CD4-positive, alpha-beta T cell (primary cell): ENCODE results near the gene XYLT1. TPM values are rescaled to one million over a fixed set of nuclear protein-coding genes. Genes with fewer than 3 reads are reported as not detected.

Experiments used
- ATAC-seq: fragments of 200-7000 bp; cut with Tn5 transposase; one replicate; pipeline ENCODE4 v1.10.0; 2022; ENCODE audit warnings: mild to moderate bottlenecking; ENCODE audit not compliant: poor library complexity
- CTCF ChIA-PET: fragments of 350-600 bp; sonication (Branson Sonifier 250); formaldehyde crosslinking; loops from one replicate; lab custom pipeline; 2021; ENCODE audit warnings: antibody characterized with exemption, inconsistent platforms; lab: Charles Lee
- POLR2A ChIA-PET: fragments of 350-600 bp; sonication (Branson Sonifier 250); formaldehyde crosslinking; loops from one replicate; lab custom pipeline; 2021; ENCODE audit warnings: antibody characterized with exemption, inconsistent platforms; lab: Charles Lee
- DNase-seq, 14 experiments: peaks; one replicate each; pipeline ENCODE4 v3.0.0-alpha.2; 2013 to 2020; ENCODE audit warnings: mixed read lengths in 2 of 14
- H3K27ac ChIP-seq, 2 donors: one replicate each; pipeline versions ENCODE4 v1.5.1 to v1.7.0; 2013; ENCODE audit warnings: low read length in 2 of 2, low read depth in 1 of 2, mild to moderate bottlenecking in 1 of 2
- H3K27me3 ChIP-seq, 2 experiments: 1 replicate in 1 of 2; 2 replicates in 1 of 2; pipeline versions ENCODE4 v1.6.1 to v1.7.0; 2013; ENCODE audit warnings: low read length in 2 of 2, control low read depth in 1 of 2, mild to moderate bottlenecking in 1 of 2, moderate library complexity in 1 of 2; ENCODE audit not compliant: insufficient read depth in 2 of 2, control insufficient read depth in 1 of 2
- H3K36me3 ChIP-seq: one replicate; pipeline ENCODE4 v1.6.1; 2013; ENCODE audit warnings: low read length, control low read depth; ENCODE audit not compliant: insufficient read depth
- H3K4me1 ChIP-seq: one replicate; pipeline ENCODE4 v1.6.1; 2013; ENCODE audit warnings: low read length, control low read depth; ENCODE audit not compliant: insufficient read depth
- H3K4me3 ChIP-seq: one replicate; pipeline ENCODE4 v1.5.1; 2013; ENCODE audit warnings: mild to moderate bottlenecking, low read length, moderate library complexity
- H3K9me3 ChIP-seq, 2 experiments: 1 replicate in 1 of 2; 2 replicates in 1 of 2; pipeline versions ENCODE4 v1.6.1 to v1.7.0; 2013; ENCODE audit warnings: low read length in 2 of 2, mild to moderate bottlenecking in 2 of 2, control low read depth in 1 of 2, moderate library complexity in 1 of 2; ENCODE audit not compliant: control insufficient read depth in 1 of 2, insufficient read depth in 1 of 2
- H3K27ac Mint-ChIP-seq: one replicate; pipeline ENCODE4 v1.8.0; 2020; ENCODE audit warnings: mixed read lengths
- H3K27me3 Mint-ChIP-seq: one replicate; pipeline ENCODE4 v1.8.0; 2021; ENCODE audit warnings: mixed read lengths
- H3K36me3 Mint-ChIP-seq: one replicate; pipeline ENCODE4 v1.8.0; 2021; ENCODE audit warnings: low read depth, mixed read lengths
- H3K4me1 Mint-ChIP-seq: one replicate; pipeline ENCODE4 v1.8.0; 2021; ENCODE audit warnings: low read depth, mixed read lengths
- H3K4me3 Mint-ChIP-seq: one replicate; pipeline ENCODE4 v1.8.0; 2020; ENCODE audit warnings: mild to moderate bottlenecking, mixed read lengths
- H3K9me3 Mint-ChIP-seq: one replicate; pipeline ENCODE4 v1.8.0; 2020; ENCODE audit warnings: mixed read lengths
- CTCF ChIP-seq: fragments of 200-600 bp; IDR thresholded peaks from one replicate; pipeline ENCODE4 v1.8.0; 2022; ENCODE audit warnings: antibody characterized with exemption, mild to moderate bottlenecking
- intact Hi-C, 2 experiments: fragments of 100-400 bp; cut with DNase I in 1 of 2; cut with micrococcal nuclease in 1 of 2; formaldehyde crosslinking; loops; one replicate each; pipeline versions ENCODE4 v1.15.1 to v1.9.0; 2023 to 2025; cut with DNase I, micrococcal nuclease
- total RNA-seq, 174 experiments: library from RNA in 2 of 174; stranded (reverse) in 2 of 174; gene quantifications; one replicate each; pipeline ENCODE4 v1.2.3 and lab custom pipeline; 2021 to 2026

The XYLT1 gene
- total RNA-seq, 2 experiments from 2014 or later: 26.0 to 27.1 TPM

DNA sequence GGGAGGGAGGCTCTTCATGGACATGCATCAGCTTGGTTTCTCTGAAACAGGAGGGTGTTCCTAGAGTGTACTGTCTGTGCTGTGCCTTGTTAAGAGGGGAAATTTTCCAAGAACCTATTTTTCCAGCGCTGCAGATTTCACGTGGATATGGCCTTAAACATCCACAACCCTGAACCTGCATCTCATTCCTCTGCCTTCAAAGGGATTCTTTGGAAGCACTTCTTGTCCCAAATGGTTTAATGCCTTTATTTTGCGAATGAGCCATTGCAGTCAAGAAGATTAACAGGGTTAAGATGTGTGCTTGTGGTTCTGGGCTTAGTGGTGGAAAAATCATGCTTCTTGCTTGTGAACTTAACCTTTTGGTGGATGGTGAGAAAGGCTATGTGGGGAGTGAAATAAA is 161.2 kb downstream of the XYLT1 start:
- Mint-ChIP-seq H3K4me1 (peaks cover 79% of the 10 kb centered on the region), H3K27me3 (no peaks in the 10 kb centered on the region), H3K9me3 (no peaks in the 10 kb centered on the region), H3K27ac (peak overlapping the region; percentile 14), H3K36me3 (no peaks in the 10 kb centered on the region), H3K4me3 (no peak overlapping the region)
- H3K27me3 ChIP-seq: no peaks in the 10 kb centered on the region
- CTCF ChIA-PET: no interaction called here
- H3K36me3 ChIP-seq: no peaks in the 10 kb centered on the region
- intact Hi-C loops: no loop called here
- peaks cover 24% of the 10 kb centered on the region for H3K4me1 ChIP-seq
- H3K9me3 ChIP-seq: peaks cover 0 to 11% of the 10 kb centered on the region in 2 experiments
- POLR2A ChIA-PET: no interaction called here
- H3K27ac ChIP-seq: no peak overlapping the region
- DNase-seq (no peak), ATAC-seq (no peak)
- TF ChIP-seq CTCF: no peak
- H3K4me3 ChIP-seq: no peak overlapping the region

DNA sequence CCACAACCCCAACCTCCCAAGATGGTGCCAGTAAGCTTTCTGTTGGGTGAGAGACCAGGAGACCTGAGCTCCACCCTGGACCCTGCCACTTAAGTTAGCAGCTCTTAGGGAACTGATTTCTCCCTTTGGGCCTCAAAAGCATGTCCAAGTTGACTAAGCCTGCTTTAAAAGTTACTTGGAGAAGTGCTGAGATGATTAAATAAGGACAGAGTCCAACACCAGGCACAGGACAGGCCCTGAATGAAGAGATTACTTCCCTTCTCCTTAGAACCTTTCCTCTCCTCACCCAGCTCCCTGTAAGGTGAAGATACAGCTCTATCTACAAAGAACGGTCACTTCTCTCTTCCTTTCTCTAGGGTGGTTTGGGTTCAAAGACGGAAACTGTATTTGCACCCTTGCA is 162.6 kb downstream of the XYLT1 start:
- H3K27me3 ChIP-seq: no peaks in the 10 kb centered on the region
- H3K36me3 Mint-ChIP-seq: no peaks in the 10 kb centered on the region
- H3K27ac Mint-ChIP-seq: no peak overlapping the region
- no peak overlapping the region for H3K27ac ChIP-seq
- ChIA-PET POLR2A (no interaction called here), CTCF (no interaction called here)
- H3K9me3 ChIP-seq: peaks cover 0 to 9% of the 10 kb centered on the region in 2 experiments
- intact Hi-C loops: no loop called here
- H3K9me3 Mint-ChIP-seq: no peaks in the 10 kb centered on the region
- H3K4me3 Mint-ChIP-seq: no peak overlapping the region
- DNase-seq: no peak
- no peaks in the 10 kb centered on the region for H3K36me3 ChIP-seq
- no peak for ATAC-seq
- TF ChIP-seq CTCF: no peak
- H3K4me1 ChIP-seq: peaks cover 17% of the 10 kb centered on the region
- no peaks in the 10 kb centered on the region for H3K27me3 Mint-ChIP-seq
- H3K4me3 ChIP-seq: no peak overlapping the region
- H3K4me1 Mint-ChIP-seq: peaks cover 78% of the 10 kb centered on the region

GRCh38 chr16:17307504-17307903 is 163.3 kb downstream of the XYLT1 start:
- POLR2A ChIA-PET: no interaction called here
- CTCF ChIA-PET: no interaction called here
- Mint-ChIP-seq H3K4me3 (no peak overlapping the region), H3K4me1 (peaks cover 78% of the 10 kb centered on the region), H3K36me3 (no peaks in the 10 kb centered on the region), H3K27ac (no peak overlapping the region), H3K9me3 (no peaks in the 10 kb centered on the region), H3K27me3 (no peaks in the 10 kb centered on the region)
- Histone ChIP-seq H3K9me3 (peaks cover 0 to 4% of the 10 kb centered on the region in 2 experiments), H3K4me3 (no peak overlapping the region), H3K27ac (no peak overlapping the region), H3K27me3 (no peaks in the 10 kb centered on the region), H3K4me1 (peaks cover 16% of the 10 kb centered on the region), H3K36me3 (no peaks in the 10 kb centered on the region)
- intact Hi-C loops: no loop called here
- TF ChIP-seq CTCF: no peak
- ATAC-seq (no peak), DNase-seq (no peak)
